GM19025 (cell line): ENCODE measurements around the gene NRSN2.

Experiments
- ATAC-seq: cut with Tn5 transposase; IDR thresholded peaks from one replicate; pipeline ENCODE4 v1.9.1; 2021; ENCODE audit warnings: mild to moderate bottlenecking, low read depth, moderate library complexity; ENCODE audit not compliant: unreplicated experiment

Gene NRSN2, protein sequence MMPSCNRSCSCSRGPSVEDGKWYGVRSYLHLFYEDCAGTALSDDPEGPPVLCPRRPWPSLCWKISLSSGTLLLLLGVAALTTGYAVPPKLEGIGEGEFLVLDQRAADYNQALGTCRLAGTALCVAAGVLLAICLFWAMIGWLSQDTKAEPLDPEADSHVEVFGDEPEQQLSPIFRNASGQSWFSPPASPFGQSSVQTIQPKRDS

DNA sequence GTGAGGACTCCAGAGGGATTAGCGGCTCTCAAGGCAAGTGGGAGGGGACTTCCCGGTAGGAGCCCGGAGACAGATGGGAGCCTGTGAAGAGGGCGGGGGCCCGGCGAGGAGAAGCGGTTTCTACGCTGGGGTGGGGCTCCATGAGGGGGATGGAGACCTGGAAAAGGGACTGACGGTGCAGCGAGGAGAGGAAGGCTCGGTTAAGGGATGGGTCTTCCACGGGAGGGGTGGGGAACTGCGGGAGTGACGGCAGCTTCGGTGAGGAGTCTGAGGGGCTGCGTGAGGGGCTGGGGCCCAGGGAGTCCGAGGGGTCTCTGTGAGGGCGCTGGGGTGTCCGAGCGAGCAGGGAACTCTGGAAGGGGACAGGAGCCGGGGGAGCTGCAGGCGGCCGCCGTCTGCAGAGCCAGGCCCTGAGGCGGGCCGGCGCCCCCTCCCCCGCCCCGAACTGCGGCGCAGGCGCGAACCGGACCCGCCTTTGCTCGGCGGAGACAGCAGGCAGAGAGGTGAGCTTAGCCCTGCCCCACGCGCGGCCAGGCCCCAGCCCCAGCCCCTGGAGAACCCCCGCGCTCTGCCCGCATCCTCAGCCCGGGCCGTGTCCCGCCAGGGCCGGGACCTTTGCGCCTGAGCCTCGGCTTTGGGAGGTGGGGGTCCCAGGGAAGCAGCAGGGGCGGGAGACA, at the start of gene NRSN2:
Gene NRSN2 (plus strand): TSS at position 472 of the 677 bp plus-strand sequence. CDS start 2,533 bp downstream, outside the sequence.
- ATAC-seq: no peak

DNA sequence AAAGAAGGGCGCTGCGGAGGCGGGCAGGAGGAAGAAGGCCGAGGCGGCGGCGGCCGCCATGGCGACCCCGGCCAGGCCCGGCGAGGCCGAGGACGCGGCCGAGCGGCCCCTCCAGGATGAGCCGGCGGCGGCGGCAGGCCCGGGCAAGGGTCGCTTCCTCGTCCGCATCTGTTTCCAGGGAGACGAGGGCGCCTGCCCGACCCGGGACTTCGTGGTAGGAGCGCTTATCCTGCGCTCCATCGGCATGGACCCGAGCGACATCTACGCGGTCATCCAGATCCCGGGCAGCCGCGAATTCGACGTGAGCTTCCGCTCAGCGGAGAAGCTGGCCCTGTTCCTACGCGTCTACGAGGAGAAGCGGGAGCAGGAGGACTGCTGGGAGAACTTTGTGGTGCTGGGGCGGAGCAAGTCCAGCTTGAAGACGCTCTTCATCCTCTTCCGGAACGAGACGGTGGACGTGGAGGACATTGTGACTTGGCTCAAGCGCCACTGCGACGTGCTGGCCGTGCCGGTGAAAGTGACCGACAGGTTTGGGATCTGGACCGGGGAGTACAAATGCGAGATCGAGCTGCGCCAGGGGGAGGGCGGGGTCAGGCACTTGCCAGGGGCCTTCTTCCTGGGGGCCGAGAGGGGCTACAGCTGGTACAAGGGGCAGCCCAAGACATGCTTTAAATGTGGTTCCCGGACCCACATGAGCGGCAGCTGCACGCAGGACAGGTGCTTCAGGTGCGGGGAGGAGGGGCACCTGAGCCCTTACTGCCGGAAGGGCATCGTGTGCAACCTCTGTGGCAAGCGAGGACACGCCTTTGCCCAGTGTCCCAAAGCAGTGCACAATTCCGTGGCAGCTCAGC, 48.8 kb upstream of the NRSN2 start:
- peak; percentile 13 for ATAC-seq

DNA sequence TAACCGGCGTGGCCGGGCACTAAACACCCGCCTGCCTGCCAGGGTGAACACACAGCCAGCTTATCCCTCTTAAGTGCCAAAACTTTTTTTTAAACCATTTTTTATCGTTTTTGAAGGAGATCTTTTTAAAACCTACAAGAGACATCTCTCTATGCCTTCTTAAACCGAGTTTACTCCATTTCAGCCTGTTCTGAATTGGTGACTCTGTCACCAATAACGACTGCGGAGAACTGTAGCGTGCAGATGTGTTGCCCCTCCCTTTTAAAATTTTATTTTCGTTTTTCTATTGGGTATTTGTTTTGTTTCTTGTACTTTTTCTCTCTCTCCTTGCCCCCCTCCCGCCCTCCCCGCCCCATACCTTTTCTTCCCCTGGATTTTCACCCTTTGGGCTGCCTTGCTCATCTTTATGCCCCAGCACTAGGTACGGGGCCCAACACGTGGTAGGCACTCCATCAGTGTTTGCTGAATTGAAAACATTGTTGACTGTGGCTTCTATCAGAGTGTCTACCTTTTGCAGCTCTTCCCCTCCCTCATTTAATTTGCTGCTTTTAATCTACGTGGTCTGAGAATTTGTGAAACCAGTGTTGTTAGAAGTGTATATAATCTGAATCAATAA, 48.0 kb upstream of the NRSN2 start:
- no peak for ATAC-seq

DNA sequence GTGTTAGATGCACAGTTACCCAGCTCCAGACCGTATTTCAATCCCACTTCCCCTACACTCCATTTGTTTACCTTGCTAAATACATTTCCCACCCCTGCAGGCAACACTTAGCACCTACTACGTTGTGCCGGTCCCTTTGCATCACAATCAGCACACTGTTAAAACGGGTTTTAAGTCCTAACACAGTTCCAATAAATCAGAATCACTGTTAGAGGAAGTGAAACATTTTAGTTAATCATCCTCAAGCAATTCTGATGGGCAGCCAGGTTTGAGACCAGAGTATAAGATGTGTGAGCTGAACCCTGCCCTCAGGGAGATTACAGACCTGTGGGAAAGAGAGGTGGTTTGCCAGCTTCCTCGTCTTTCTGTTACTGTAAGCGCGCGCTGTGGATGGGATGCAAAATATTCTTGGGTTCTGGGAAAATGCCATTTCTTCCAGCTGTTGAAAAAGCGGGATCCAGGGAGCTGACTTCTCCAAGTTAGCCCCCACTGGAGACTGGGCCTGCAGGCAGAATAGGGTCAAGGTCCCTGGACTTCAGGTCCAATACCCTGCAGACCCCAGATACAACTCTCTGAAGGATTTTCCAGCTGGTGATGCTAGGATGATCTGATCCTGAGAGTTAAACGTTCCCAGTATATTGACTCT, 46.4 kb upstream of the NRSN2 start:
- ATAC-seq: no peak

DNA sequence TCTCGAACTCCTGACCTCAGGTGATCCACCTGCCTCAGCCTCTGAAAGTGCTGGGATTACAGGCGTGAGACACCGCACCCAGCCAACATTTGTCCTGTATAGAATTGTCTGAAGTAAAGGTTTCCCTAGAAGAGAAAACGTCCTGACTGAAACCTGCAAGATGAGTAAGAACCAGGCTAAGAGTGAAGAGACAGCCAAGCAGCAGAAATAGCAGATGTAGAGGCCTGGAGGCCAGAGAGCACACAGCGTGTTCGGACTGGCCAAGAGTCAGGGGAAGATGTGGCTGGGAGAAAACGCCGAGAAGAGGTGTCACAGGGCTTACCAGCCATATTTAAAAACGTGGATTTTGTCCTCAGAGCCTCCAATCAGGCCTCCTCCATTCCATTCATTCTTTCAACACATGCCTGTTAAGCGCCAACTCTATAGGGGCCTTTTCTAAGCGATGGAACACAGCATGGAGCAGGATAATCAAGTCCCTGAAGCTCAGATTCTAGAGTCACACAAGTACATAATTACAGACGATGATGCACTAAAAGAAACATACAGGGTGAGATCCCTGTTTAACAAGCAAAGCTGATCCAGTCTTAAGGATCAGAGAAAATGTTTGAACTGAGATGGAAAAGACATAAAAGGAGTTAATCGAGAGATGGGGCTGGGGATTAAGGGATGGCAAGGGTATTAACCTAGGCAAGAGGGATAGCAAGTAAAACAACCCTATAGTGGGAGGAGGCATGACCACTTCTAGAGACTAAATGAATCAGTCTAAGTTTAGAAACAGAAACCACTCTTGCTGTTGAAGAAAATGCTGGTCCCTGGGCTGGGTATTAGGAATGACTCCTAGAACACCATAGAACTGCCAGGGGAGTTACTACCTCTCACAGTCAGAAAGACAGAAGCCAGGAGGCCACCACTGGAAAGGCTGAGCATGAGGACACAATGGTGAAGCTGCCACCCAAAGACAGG, 44.7 kb upstream of the NRSN2 start:
- ATAC-seq: no peak

DNA sequence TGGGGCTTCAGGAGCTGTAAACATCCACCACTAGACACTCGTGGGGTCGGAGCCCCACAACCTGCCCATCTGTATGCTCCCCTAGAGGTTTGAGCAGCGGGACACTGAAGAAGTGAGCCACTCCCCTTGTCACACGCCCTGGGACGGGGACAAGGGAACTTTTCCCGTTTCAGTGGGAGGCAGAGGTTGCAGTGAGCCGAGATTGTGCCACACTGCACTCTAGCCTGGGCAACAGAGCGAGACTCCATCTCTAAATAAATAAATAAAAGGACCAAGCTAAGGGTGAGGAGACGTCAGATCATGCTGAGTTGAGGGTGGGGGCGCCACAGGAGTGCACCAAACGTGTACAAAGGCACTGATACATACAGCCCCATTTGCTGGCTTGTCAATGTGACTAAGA, 41.2 kb upstream of the NRSN2 start:
- no peak for ATAC-seq

DNA sequence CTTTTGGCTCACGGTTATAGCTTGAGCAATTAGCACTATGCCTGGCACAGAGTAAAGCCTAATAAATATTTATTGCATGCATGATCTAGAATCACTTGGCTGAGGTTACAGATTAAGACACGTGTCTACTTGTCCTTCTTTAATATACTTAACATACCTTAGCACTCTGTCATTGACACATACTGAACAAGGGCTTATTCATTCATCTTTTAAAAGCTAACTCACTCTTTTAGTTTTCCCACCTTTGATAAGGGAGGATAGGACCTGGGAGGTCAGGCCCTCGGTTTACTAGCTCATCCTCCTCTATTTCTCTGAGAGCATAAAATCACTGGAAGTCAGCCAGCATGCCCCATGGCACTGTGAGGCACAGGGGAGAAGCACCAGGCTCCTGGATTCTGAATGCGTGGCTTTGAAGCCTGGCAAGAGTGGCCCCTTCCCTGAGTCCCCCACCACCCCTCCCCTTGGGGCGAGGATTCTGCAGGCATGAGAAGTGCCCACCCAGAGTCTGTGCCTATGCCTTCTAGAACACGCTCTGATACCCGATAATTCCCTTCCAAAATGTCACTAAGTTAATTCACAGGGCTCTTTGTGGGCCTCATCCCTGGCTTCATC, 38.4 kb upstream of the NRSN2 start:
- ATAC-seq: no peak

DNA sequence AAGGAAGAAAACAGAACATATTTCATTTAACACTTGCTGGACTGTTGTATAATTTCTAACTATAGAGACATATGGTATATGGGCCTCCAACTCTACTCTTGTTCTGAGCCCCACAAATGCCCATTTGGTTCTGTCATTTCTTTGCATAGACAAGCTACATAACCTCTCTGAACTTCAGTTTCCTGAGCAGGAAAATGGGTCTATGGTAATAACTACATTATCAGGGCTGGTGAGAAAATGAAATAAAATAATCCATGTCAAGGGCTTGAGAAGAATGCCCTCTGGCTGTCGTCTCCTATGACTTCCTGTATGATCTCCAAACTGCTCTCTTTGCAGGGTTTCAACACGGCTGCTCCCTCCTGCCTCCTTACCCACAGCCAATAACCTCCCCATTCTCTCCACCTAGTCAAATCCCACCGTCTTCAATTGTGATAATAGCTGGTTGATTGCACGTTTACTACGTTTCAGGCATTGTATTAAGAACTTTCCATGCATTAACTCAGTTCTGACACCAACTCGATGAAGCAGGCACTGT, 37.5 kb upstream of the NRSN2 start:
- no peak for ATAC-seq

DNA sequence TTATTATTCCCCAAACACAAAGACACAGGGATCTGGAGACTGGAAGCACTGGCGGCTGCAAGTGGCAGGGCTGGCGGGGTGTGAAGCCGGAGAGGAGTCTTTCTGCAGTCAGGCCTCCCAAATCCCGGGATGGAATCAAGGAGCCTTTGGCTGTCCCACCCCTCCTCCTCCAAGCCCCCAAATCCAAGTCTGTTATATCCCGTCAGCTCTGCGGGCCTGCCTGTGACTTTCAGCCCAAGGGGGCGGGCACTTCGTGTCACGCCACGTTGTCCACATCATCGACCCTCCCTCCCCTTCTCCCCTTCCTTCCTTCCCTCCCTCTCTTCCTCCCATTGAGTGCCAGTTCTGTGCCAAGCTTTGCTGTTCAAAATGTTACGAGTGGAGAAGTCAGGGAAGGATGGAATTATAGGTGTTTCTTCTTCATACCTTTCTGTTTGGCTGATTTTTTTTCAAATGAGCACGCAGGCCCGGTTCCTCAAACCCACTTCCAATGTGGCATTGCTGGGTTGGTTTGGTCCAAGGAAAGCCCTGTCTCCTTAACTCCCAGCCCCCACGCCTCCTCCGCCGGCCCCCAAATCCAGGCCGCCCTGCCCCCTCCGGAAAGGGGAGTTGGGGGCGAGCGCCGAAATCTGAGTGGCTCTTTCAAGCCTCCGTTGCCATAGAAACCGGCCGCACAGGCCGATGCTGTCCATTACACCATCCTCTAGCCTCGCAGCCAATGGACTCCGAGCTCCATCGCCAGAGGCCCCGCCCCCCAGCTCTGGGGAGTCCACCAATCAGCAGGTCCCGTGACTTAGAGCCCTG, 36.9 kb upstream of the NRSN2 start:
- peak; percentile 99 for ATAC-seq

DNA sequence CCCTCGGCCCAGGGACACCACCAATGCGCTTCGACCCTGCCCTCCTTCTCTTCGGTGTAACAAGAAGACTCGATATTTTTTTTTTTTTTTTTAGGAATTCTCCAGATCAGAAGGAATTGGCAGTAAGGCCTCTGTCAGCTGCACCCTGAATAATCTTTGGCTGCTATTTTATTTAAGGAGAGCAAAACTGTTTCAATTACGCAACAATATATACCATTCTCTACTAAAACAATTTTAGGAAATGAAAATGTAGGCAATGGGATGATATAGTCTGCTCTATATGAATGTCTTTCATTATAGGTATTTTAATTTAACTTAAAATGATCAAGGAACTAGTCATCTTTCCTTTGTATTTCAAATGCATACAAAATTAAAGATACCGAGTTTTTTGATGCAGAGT, 36.3 kb upstream of the NRSN2 start:
- no peak for ATAC-seq

DNA sequence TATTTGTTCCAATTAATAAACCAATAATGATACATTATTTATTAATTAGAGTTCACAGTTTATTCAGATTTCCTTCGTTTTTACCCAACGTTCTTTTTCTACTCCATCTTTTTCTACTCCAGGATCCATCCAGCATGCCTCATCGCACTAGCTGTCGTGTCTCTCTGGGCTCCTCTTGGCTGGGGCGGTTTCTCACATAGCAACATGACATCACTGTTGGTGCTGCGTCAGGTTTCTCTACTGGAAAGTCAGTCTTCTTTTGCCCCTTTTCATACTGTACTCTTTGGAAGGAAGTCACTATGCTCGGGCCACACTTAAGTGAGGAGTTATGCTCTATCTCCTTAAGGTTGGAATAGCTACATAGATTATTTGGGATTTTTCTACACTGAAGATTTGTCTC, 35.3 kb upstream of the NRSN2 start:
- no peak for ATAC-seq

DNA sequence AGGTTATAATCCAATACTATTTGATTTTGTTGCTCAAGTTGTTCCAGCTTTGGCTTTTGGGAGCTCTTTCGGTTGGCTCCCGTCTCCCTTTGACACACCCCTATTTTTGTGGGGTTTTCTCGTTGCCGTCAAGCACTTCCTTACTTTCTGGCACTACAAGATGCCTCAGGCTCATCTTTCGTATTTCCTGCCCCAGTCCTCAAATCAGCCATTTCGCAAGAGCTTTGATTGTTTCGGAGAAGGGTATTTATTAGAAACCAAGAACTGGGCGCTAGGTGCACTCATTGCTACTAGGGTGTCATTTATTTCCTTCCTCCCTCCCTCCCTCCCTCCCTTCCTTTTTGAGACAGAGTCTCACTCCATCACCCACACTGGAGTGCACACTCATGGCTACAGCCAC, 34.8 kb upstream of the NRSN2 start:
- ATAC-seq: no peak

DNA sequence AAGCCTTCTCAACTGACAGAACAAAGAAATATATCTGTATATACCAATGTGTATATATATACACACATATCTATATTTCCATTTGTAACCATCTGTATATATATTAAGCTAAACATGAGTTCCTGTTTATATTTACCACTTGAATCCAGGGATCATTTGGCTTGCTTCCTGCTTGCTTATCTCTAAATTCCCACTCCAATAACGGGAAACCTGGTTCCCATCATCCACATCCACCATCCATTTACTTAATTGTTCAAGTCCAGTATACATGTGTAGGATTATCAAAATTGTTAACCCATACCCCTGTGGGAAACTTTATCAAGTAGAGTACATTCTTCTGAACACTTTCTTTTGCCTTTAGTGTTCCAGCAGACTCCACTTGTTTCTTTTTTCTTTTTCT, 34.0 kb upstream of the NRSN2 start:
- no peak for ATAC-seq

DNA sequence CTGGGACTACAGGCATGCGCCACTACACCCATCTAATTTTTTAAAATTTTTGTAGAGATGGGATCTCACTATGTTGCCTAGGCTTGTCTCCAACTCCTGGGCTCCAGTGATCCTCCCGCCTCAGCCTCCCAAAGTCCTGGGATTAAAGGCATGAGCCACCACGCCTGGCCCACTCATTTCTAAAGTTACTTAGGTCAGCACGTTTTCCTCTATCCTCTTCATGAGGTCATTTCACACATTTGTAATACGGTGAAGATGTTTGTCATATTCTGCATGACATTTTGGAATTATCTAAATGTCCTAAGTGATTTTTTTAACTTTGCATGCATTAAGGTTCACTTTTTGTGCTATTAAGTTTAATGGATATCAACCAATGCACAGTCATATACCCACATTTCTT, 33.5 kb upstream of the NRSN2 start:
- no peak for ATAC-seq

DNA sequence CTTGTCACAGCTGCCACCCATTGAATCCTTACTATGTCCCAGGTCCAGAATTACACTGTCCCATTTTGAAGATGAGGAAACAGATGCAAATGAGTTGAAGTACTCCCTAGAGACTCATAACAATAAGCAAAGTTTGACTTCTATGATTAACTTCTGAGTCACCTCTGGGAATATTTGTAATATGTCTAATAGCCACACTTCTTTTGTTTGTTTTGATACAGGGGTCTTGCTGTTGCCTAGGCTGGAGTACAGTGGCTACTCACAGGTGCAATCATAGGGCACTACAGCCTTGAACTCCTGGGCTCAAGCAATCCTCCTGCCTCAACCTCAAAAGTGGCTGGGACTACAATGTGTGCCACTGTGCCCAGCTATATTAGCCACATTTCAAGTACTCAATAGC, 33.0 kb upstream of the NRSN2 start:
- ATAC-seq: no peak

DNA sequence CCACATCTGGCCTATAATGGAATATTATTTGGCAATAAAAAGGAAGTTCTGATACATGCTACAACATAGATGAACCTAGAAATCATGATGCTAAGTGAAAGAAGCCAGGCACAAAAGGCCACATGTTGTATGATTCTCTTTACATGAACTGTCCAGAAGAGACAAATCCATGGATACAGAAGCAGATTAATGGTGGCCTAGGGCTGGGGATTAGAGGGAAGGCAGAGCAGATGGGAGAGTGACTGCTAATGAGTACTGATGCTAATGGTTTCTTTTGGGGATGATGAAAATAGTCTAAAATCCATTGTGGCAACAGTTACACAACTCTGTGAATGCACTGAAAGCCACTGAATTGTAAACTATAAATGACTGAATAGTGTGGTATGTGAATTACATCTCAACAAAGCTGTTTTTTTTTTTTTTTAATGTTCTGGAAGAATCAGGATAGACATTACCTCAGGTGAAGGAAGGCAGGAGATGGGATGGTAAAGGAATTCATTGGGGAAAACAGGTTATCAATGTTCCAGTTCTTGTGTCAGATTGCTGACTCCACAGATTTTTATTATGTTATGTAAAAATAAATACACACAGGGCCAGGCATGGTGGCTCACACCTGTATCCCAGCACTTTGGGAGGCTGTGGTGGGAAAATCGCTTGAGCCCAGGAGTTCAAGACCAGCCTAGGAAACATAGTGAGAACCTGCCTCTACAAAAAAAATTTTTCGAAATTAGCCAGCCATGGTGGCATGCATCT, 30.4 kb upstream of the NRSN2 start:
- no peak for ATAC-seq
